GM19467 (cell line): Measurements from ENCODE around the gene TBC1D12.
A peak's percentile ranks its signal among the peaks of the same experiment; 100 is the strongest.
"Not testable (repeated sequence)": the region's sequence is repeated elsewhere in the genome, so short reads cannot be mapped to it uniquely, and the experiment has no call there.

ENCODE experiments used
- ATAC-seq: cut with Tn5 transposase; IDR thresholded peaks from one replicate; pipeline ENCODE4 v1.9.1; 2021; ENCODE audit warnings: mild to moderate bottlenecking, moderate library complexity; ENCODE audit not compliant: unreplicated experiment

The TBC1D12 gene

GRCh38 chr10:94533027-94533426 is 130.7 kb downstream of the TBC1D12 start:
- no peak for ATAC-seq

- not testable (repeated sequence) for ATAC-seq
Observed at GRCh38 chr10:94542282-94542681, 139.9 kb downstream of the TBC1D12 start.

GRCh38 chr10:94545391-94546048 is 143.2 kb downstream of the TBC1D12 start, which contains the start of gene HELLS:
Gene HELLS, plus strand, starts transcription at chr10:94545788. Its CDS starts 134 bp downstream, at chr10:94545922.
- peak; percentile 65 for ATAC-seq

- peak; percentile 20 for ATAC-seq
Observed at GRCh38 chr10:94546049-94546900, 143.9 kb downstream of the TBC1D12 start.

GRCh38 chr10:94546901-94547185 is 144.5 kb downstream of the TBC1D12 start:
- no peak for ATAC-seq

- no peak for ATAC-seq
Observed at GRCh38 chr10:94549221-94549620, 146.9 kb downstream of the TBC1D12 start.

- ATAC-seq = not testable (repeated sequence)
Observed at GRCh38 chr10:94567714-94568307, 165.5 kb downstream of the TBC1D12 start.

GRCh38 chr10:94571081-94571480 is 168.7 kb downstream of the TBC1D12 start:
- ATAC-seq = no peak

GRCh38 chr10:94571528-94571927 is 169.2 kb downstream of the TBC1D12 start:
- no peak for ATAC-seq

- ATAC-seq = no peak
Observed at GRCh38 chr10:94578790-94579189, 176.4 kb downstream of the TBC1D12 start.

GRCh38 chr10:94583124-94583523 is 180.8 kb downstream of the TBC1D12 start:
- no peak for ATAC-seq
